HL-60 (cell line): ENCODE measurements around the gene ORC5.

Experiments used
- GABPA ChIP-seq: IDR thresholded peaks from 2 replicates; pipeline ENCODE4 v1.6.1; 2012; ENCODE audit warnings: low read depth
- POLR2AphosphoS5 ChIP-seq: IDR thresholded peaks from 2 replicates; pipeline ENCODE4 v1.6.1; 2012; ENCODE audit warnings: low read depth
- SPI1 ChIP-seq: IDR thresholded peaks from 2 replicates; pipeline ENCODE4 v1.6.1; 2012; ENCODE audit warnings: low read depth, mild to moderate bottlenecking, borderline replicate concordance
- TF ChIP-seq, protein P1 (sequence below): IDR thresholded peaks from one replicate; pipeline ENCODE4 v1.5.1; 2011; ENCODE audit warnings: low read length, control low read depth, inconsistent platforms; ENCODE audit not compliant: insufficient read depth
- TF ChIP-seq, protein P2 (sequence below): IDR thresholded peaks from 2 replicates; pipeline ENCODE4 v1.6.1; 2012; ENCODE audit warnings: low read depth; ENCODE audit not compliant: insufficient replicate concordance

DNA sequence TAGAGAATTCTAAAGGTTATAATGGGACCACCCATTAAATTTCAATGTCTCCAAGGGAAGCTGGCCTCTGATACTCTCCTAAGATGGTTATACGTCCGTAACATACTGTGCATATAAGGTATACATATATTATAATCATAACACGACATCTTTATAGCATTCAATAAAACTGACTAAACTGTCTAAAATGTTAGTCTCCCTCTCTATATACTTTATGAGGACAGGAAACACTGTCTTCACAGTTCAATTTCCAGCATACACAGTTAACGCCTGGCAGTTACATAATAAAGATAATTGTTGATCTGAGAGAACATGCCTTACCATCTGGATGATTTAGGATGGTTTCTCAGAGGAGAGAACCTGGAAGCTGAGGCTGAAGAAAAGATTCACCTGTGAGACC, 1.2 kb upstream of the ORC5 start:
- TF ChIP-seq, protein P1, sequence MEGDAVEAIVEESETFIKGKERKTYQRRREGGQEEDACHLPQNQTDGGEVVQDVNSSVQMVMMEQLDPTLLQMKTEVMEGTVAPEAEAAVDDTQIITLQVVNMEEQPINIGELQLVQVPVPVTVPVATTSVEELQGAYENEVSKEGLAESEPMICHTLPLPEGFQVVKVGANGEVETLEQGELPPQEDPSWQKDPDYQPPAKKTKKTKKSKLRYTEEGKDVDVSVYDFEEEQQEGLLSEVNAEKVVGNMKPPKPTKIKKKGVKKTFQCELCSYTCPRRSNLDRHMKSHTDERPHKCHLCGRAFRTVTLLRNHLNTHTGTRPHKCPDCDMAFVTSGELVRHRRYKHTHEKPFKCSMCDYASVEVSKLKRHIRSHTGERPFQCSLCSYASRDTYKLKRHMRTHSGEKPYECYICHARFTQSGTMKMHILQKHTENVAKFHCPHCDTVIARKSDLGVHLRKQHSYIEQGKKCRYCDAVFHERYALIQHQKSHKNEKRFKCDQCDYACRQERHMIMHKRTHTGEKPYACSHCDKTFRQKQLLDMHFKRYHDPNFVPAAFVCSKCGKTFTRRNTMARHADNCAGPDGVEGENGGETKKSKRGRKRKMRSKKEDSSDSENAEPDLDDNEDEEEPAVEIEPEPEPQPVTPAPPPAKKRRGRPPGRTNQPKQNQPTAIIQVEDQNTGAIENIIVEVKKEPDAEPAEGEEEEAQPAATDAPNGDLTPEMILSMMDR, result no peak
- TF ChIP-seq POLR2AphosphoS5 (no peak), SPI1 (no peak), GABPA (no peak)
- TF ChIP-seq, protein P2, sequence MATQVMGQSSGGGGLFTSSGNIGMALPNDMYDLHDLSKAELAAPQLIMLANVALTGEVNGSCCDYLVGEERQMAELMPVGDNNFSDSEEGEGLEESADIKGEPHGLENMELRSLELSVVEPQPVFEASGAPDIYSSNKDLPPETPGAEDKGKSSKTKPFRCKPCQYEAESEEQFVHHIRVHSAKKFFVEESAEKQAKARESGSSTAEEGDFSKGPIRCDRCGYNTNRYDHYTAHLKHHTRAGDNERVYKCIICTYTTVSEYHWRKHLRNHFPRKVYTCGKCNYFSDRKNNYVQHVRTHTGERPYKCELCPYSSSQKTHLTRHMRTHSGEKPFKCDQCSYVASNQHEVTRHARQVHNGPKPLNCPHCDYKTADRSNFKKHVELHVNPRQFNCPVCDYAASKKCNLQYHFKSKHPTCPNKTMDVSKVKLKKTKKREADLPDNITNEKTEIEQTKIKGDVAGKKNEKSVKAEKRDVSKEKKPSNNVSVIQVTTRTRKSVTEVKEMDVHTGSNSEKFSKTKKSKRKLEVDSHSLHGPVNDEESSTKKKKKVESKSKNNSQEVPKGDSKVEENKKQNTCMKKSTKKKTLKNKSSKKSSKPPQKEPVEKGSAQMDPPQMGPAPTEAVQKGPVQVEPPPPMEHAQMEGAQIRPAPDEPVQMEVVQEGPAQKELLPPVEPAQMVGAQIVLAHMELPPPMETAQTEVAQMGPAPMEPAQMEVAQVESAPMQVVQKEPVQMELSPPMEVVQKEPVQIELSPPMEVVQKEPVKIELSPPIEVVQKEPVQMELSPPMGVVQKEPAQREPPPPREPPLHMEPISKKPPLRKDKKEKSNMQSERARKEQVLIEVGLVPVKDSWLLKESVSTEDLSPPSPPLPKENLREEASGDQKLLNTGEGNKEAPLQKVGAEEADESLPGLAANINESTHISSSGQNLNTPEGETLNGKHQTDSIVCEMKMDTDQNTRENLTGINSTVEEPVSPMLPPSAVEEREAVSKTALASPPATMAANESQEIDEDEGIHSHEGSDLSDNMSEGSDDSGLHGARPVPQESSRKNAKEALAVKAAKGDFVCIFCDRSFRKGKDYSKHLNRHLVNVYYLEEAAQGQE, result no peak
